Transverse colon (tissue), 4 donors: Measurements from ENCODE around the gene ZNF785. TPM values are rescaled to one million over a fixed set of nuclear protein-coding genes. Genes with fewer than 3 reads are reported as not detected.

Experiments
- DNase-seq: peaks from one replicate; pipeline ENCODE4 v3.0.0-alpha.2; 2019
- H3K27ac ChIP-seq, 4 donors: fragments of 200-600 bp; sonication (generic); 2 replicates each; pipeline ENCODE4 v1.5.1; 2016 to 2018; ENCODE audit warnings: inconsistent platforms in 4 of 4
- H3K27me3 ChIP-seq: fragments of 200-600 bp; sonication (generic); 2 replicates; pipeline ENCODE4 v1.5.1; 2017; ENCODE audit warnings: inconsistent platforms
- H3K36me3 ChIP-seq, 4 donors: fragments of 200-600 bp; sonication (generic); 2 replicates each; pipeline ENCODE4 v1.5.1; 2017 to 2019; ENCODE audit warnings: inconsistent platforms in 4 of 4
- H3K4me1 ChIP-seq, 4 donors: fragments of 200-600 bp; sonication (generic); 2 replicates each; pipeline ENCODE4 v1.5.1; 2017 to 2020; ENCODE audit warnings: inconsistent platforms in 4 of 4
- H3K4me3 ChIP-seq, 4 donors: fragments of 200-600 bp; sonication (generic); 1 replicate in 1 of 4; 2 replicates in 3 of 4; pipeline versions ENCODE4 v1.5.1 to v1.6.1; 2017 to 2019; ENCODE audit warnings: inconsistent platforms in 4 of 4
- H3K9me3 ChIP-seq, 2 donors: fragments of 200-600 bp; sonication (generic); 2 replicates each; pipeline ENCODE4 v1.5.1; 2017 to 2019; ENCODE audit warnings: inconsistent platforms in 2 of 2
- EP300 ChIP-seq: sonication (generic); formaldehyde crosslinking; IDR thresholded peaks from one replicate; pipeline ENCODE4 v1.6.1; 2017; ENCODE audit warnings: antibody characterized with exemption, low read depth
- POLR2A ChIP-seq: fragments of 450-650 bp; IDR thresholded peaks from one replicate; pipeline ENCODE4 v1.6.1; 2016; ENCODE audit warnings: antibody characterized with exemption, mild to moderate bottlenecking, moderate library complexity
- POLR2AphosphoS5 ChIP-seq, 3 donors: sonication (generic); formaldehyde crosslinking; IDR thresholded peaks; one replicate each; pipeline ENCODE4 v1.6.1; 2016; ENCODE audit warnings: antibody characterized with exemption in 3 of 3
- WGBS, 2 donors: methylation state at CpG; one replicate each; pipeline ENCODE4 v1.1.5; 2018; ENCODE audit warnings: low coverage in 1 of 2; 5-methylcytosine and 5-hydroxymethylcytosine counted together
- in situ Hi-C, 4 donors: fragments of 200-750 bp; cut with MboI; loops; one replicate each; pipeline versions ENCODE4 v1.15.0 to v1.15.1; 2017; ENCODE audit warnings: low sequenced_read_pairs in 3 of 4, low pct_ligation_motif_present in 1 of 4, low pct_unique_long_range_greater_than_20kb in 1 of 4
- intact Hi-C: fragments of 100-400 bp; cut with DNase I; formaldehyde crosslinking; loops from one replicate; pipeline ENCODE4 v1.15.1; 2023; ENCODE audit warnings: low total_unique reads
- total RNA-seq, 4 donors: library from RNA; depleted of rRNA; stranded (reverse); fragments of >200 nt; gene quantifications; one replicate each; pipeline ENCODE4 v1.1.0, GENCODE V29; 2016
- TF ChIP-seq, protein P1 (sequence below), 5 experiments: fragments of 200-600 bp in 3 of 5; fragments of 450-650 bp in 2 of 5; sonication (generic) in 3 of 5; IDR thresholded peaks; 1 replicate in 2 of 5; 2 replicates in 3 of 5; pipeline ENCODE4 v1.5.1; 2016 to 2017; ENCODE audit warnings: antibody characterized with exemption in 5 of 5, inconsistent platforms in 3 of 5, mild to moderate bottlenecking in 2 of 5, moderate library complexity in 1 of 5

ZNF785 gene
- total RNA-seq, 4 donors from 2014 or later = 17.2 to 131 (median 20.5) TPM

DNA sequence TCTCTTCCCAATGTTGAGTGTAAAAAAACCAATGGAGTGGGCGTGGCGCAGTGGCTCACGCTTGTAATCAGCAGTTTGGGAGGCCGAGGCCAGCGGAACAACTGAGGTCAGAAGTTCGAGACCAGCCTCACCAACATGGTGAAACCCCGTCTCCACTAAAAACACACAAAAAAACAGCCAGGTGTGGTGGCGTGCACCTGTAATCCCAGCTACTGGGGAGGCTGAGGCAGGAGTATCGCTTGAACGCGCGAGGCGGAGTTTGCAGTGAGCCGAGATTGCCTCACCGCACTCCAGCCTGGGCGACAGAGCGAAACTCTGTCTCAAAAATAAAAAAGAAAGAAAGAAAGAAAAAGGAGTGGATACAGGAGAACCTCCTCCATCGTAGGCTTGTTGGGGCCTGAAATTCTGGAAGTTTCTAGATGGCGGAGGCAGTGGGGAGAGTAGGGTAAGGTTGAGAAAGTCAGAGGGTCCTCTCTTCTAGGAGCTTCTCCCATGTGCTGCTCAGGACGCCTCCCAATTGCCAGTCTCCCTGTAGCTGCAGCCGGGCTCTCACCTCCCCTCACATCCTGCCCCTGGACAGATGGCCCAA lies 26.6 kb downstream of the ZNF785 start:
- Histone ChIP-seq H3K4me3 (peak overlapping the region in 2 of 4 donors; percentile 68 to 94), H3K4me1 (peaks cover 24 to 48% (median 41%) of the 10 kb centered on the region in 4 donors), H3K27me3 (no peaks in the 10 kb centered on the region), H3K36me3 (peaks cover 0 to 13% (median 3%) of the 10 kb centered on the region in 4 donors), H3K9me3 (no peaks in the 10 kb centered on the region), H3K27ac (peak overlapping the region; percentile 91 to 99 (median 96))
- DNase-seq = no peak
- no peak for TF ChIP-seq POLR2A
- TF ChIP-seq, protein P1, sequence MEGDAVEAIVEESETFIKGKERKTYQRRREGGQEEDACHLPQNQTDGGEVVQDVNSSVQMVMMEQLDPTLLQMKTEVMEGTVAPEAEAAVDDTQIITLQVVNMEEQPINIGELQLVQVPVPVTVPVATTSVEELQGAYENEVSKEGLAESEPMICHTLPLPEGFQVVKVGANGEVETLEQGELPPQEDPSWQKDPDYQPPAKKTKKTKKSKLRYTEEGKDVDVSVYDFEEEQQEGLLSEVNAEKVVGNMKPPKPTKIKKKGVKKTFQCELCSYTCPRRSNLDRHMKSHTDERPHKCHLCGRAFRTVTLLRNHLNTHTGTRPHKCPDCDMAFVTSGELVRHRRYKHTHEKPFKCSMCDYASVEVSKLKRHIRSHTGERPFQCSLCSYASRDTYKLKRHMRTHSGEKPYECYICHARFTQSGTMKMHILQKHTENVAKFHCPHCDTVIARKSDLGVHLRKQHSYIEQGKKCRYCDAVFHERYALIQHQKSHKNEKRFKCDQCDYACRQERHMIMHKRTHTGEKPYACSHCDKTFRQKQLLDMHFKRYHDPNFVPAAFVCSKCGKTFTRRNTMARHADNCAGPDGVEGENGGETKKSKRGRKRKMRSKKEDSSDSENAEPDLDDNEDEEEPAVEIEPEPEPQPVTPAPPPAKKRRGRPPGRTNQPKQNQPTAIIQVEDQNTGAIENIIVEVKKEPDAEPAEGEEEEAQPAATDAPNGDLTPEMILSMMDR (IDR thresholded peaks at IDR 0.05) = no peak
- no peak for TF ChIP-seq POLR2AphosphoS5 (IDR thresholded peaks at IDR 0.05)
- no peak for TF ChIP-seq EP300
- intact Hi-C loops (loop anchor here (1.0 kb wide), 1 partner anchor 25 kb away; the partner anchor contains the start of gene ZNF747), in situ Hi-C loops (loop anchor here in 1 of 4 donors (25.0 kb wide), 1 partner anchor 122 kb away; the partner anchor contains the start of genes DCTPP1 and SEPHS2)
- WGBS, 2 donors = 83 to 100% methylated on average over 4 to 21 of the region's 21 CpGs

DNA sequence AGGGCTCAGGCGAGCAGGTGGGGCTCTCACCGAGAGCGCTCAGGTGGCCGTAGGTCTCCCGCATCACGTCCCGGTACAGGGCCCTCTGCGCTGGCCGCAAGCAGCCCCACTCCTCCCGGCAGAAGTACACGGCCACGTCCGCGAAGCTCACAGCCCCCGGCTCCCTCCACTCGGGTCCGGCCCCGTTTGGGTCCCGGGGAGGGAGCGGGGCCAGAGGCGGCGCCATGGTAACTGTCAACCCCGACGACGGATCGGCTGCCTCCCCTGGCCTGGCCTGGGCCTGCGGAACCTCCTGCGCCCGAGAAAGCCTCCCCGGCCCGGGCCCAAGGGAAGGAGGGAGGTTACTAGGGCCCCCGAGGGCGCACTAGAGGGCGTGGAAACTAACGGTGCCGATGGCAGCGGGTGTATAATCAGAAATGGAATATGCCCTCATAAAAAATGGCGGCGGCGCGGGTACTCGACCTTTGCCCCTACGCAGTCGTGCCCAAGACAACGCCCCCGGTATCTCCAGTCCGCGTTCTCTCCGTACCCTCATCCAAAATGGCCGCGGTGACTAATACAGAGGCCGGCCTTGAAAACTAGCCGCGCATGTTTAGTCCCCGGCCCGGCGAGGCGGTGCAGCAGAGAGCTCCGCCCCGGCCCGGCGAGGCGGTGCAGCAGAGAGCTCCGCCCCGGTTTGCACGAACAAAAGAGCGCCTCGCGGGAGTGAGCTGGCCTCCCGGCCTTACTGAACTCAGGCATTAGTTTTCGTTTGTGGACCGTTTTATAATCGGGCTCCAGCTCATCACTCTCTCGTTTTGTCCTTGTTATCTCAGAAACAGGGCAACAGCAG lies 27.3 kb downstream of the ZNF785 start, which contains the start of gene ZNF764:
TSS of gene ZNF764 (minus strand) at position 418 of the 832 bp plus-strand sequence. CDS start at position 226, 192 bp downstream.
- whole genome bisulfite sequencing, 2 donors = 0% methylated on average over 70 of the region's 74 CpGs; no CpG with 5 or more reads in 1 of the 2 donors
- H3K9me3 ChIP-seq = no peaks in the 10 kb centered on the region
- peak within 1 kb of the TSS; percentile 91 to 99 (median 96) for H3K27ac ChIP-seq
- intact Hi-C loops (loop anchor here (1.0 kb wide), 1 partner anchor 24 kb away; the partner anchor contains the start of gene ZNF747), in situ Hi-C loops (loop anchor here in 1 of 4 donors (25.0 kb wide), 1 partner anchor 121 kb away; the partner anchor contains the start of genes DCTPP1 and SEPHS2)
- peak; percentile 99 for DNase-seq
- H3K27me3 ChIP-seq = no peaks in the 10 kb centered on the region
- peaks cover 0 to 13% (median 3%) of the 10 kb centered on the region in 4 donors for H3K36me3 ChIP-seq
- TF ChIP-seq, protein P1 (IDR thresholded peaks at IDR 0.05) = peak in 1 of 5 experiments; percentile 6
- TF ChIP-seq POLR2A (peak; percentile 67), EP300 (no peak), POLR2AphosphoS5 (IDR thresholded peaks at IDR 0.05) (peak; percentile 17 to 74 (median 73))
- H3K4me1 ChIP-seq = peaks cover 24 to 53% (median 43%) of the 10 kb centered on the region in 4 donors
- peak within 1 kb of the TSS; percentile 59 to 94 (median 73) for H3K4me3 ChIP-seq

DNA sequence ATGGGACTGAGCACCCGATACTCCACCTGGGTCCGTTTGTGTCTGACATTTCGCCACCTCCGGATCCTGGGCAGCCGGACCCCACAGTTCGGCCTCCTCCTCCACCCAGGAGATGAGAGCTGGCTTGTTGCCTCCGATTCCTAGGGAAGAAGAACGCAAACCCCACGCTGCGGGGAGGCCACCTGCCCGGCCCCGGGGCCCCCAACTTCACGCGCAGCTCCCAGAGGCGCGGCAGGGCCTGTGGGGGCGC lies 27.9 kb downstream of the ZNF785 start:
- H3K4me1 ChIP-seq = peaks cover 24 to 53% (median 46%) of the 10 kb centered on the region in 4 donors
- peak overlapping the region; percentile 91 to 99 (median 96) for H3K27ac ChIP-seq
- WGBS, 2 donors = 1% methylated on average over 12 of the region's 17 CpGs; no CpG with 5 or more reads in 1 of the 2 donors
- H3K36me3 ChIP-seq = peaks cover 0 to 13% (median 3%) of the 10 kb centered on the region in 4 donors
- H3K27me3 ChIP-seq = no peaks in the 10 kb centered on the region
- intact Hi-C loops = no loop called here
- in situ Hi-C loops = loop anchor here in 1 of 4 donors (25.0 kb wide), 1 partner anchor 120 kb away; the partner anchor contains the start of genes DCTPP1 and SEPHS2
- TF ChIP-seq EP300 = no peak
- no peak for TF ChIP-seq POLR2AphosphoS5 (IDR thresholded peaks at IDR 0.05)
- TF ChIP-seq POLR2A = no peak
- TF ChIP-seq, protein P1 (IDR thresholded peaks at IDR 0.05) = peak in 2 of 5 experiments; percentile 12 to 18
- H3K9me3 ChIP-seq = no peaks in the 10 kb centered on the region
- H3K4me3 ChIP-seq = peak overlapping the region; percentile 59 to 94 (median 73)
- DNase-seq = no peak

DNA sequence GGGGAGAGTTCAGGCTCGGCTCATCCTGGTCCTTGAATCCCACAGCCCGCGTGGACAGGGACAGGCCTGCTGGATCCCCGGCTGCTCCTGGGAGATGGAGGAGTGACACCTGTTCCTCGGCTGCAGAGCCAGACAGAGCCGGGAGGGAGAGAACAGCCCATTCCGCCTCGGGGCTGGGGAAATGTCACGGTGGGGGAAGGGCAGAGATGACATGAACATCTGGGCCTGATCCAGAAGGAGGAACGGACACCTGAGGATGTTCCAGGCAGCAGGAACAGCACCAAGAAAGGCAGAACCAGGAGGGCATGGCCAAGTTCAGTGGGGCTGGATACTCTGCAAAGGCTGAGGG lies 29.4 kb downstream of the ZNF785 start:
- Histone ChIP-seq H3K4me3 (peak overlapping the region in 2 of 4 donors; percentile 68 to 94), H3K4me1 (peaks cover 24 to 45% (median 37%) of the 10 kb centered on the region in 4 donors), H3K36me3 (peaks cover 0 to 13% (median 3%) of the 10 kb centered on the region in 4 donors), H3K9me3 (no peaks in the 10 kb centered on the region), H3K27ac (peak overlapping the region; percentile 91 to 99 (median 96)), H3K27me3 (no peaks in the 10 kb centered on the region)
- intact Hi-C loops (no loop called here), in situ Hi-C loops (loop anchor here in 1 of 4 donors (25.0 kb wide), 1 partner anchor 119 kb away; the partner anchor contains the start of genes DCTPP1 and SEPHS2)
- DNase-seq = no peak
- TF ChIP-seq POLR2AphosphoS5 (IDR thresholded peaks at IDR 0.05) (no peak), EP300 (no peak), POLR2A (no peak)
- TF ChIP-seq, protein P1 (IDR thresholded peaks at IDR 0.05) = no peak
- 49% methylated on average over 10 of the region's 10 CpGs; no CpG with 5 or more reads in 1 of the 2 donors for WGBS, 2 donors
